OCI-LY1 (cell line): Measurements from ENCODE around the gene GRAMD1A.

Source experiments
- CTCF ChIP-seq: fragments of 200-600 bp; sonication (generic), shearing (Covaris generic); IDR thresholded peaks from 2 replicates; pipeline ENCODE4 v1.5.1; 2017; ENCODE audit warnings: mild to moderate bottlenecking, antibody characterized with exemption, low read length, moderate library complexity, mixed read lengths
- EZH2 ChIP-seq: fragments of 200-600 bp; sonication (generic), shearing (Covaris generic); IDR thresholded peaks from 2 replicates; pipeline ENCODE4 v1.8.0; 2017; ENCODE audit warnings: borderline replicate concordance, mixed run types, mild to moderate bottlenecking, antibody characterized with exemption, low read length, moderate library complexity, mixed read lengths

- no peak for TF ChIP-seq CTCF
- TF ChIP-seq EZH2 = no peak
Observed at GRCh38 chr19:35029737-35030256, 29.7 kb downstream of the GRAMD1A start.
